Panc1 (cell line): Measurements from ENCODE around the gene CGREF1. TPM values are rescaled to one million over a fixed set of nuclear protein-coding genes. Genes with fewer than 3 reads are reported as not detected.
A peak's percentile ranks its signal among the peaks of the same experiment; 100 is the strongest.

Experiments used
- ATAC-seq: fragments of 200-7000 bp; cut with Tn5 transposase; 2 replicates; pipeline ENCODE4 v1.9.1; 2020; ENCODE audit warnings: mild to moderate bottlenecking, moderate library complexity
- BruUV-seq: library from RNA; stranded (reverse); fragments of 400-500 nt; replicated peaks from 2 replicates; lab custom pipeline; 2021; lab: Mats Ljungman, UMichigan
- CTCF ChIA-PET: fragments of 300-600 bp; sonication (Branson Sonifier 250); formaldehyde crosslinking; loops from one replicate; lab custom pipeline; 2022; ENCODE audit warnings: antibody characterized with exemption; lab: Charles Lee
- POLR2A ChIA-PET: fragments of 300-600 bp; sonication (Branson Sonifier 250); formaldehyde crosslinking; loops from one replicate; lab custom pipeline; 2022; ENCODE audit warnings: antibody characterized with exemption; lab: Charles Lee
- DNase-seq: peaks from one replicate; pipeline ENCODE4 v3.0.0-alpha.2; 2010; ENCODE audit warnings: low read depth, low spot score
- H3K27ac ChIP-seq: 2 replicates; pipeline ENCODE4 v1.5.1; 2011; ENCODE audit warnings: mild to moderate bottlenecking, low read length, inconsistent platforms
- H3K27me3 ChIP-seq: fragments of 200-500 bp; sonication (Bioruptor generic); 2 replicates; pipeline ENCODE4 v1.6.0; 2014; ENCODE audit warnings: low read length, inconsistent platforms; ENCODE audit not compliant: control insufficient read depth, insufficient read depth
- H3K36me3 ChIP-seq: fragments of 200-500 bp; sonication (Bioruptor generic); 2 replicates; pipeline ENCODE4 v1.5.1; 2014; ENCODE audit warnings: inconsistent platforms, mild to moderate bottlenecking, low read length, moderate library complexity; ENCODE audit not compliant: control insufficient read depth, insufficient read depth
- H3K4me1 ChIP-seq: 2 replicates; pipeline ENCODE4 v1.5.1; 2011; ENCODE audit warnings: inconsistent platforms, mild to moderate bottlenecking, low read length, moderate library complexity; ENCODE audit not compliant: control insufficient read depth, insufficient read depth
- H3K4me3 ChIP-seq, 2 experiments: 2 replicates each; pipeline ENCODE4 v1.5.1; 2011 to 2012; ENCODE audit warnings: low read depth in 2 of 2, low read length in 2 of 2, mild to moderate bottlenecking in 2 of 2, inconsistent platforms in 1 of 2, moderate library complexity in 1 of 2
- H3K9me3 ChIP-seq: fragments of 200-500 bp; sonication (Bioruptor generic); 2 replicates; pipeline ENCODE4 v1.5.1; 2014; ENCODE audit warnings: low read depth, mild to moderate bottlenecking, inconsistent platforms, low read length, moderate library complexity; ENCODE audit not compliant: control insufficient read depth, insufficient read depth
- CTCF ChIP-seq: fragments of 450-650 bp; IDR thresholded peaks from 2 replicates; pipeline ENCODE4 v1.5.1; 2017; ENCODE audit warnings: mild to moderate bottlenecking
- POLR2AphosphoS5 ChIP-seq: IDR thresholded peaks from 2 replicates; pipeline ENCODE4 v1.6.1; 2012; ENCODE audit warnings: mild to moderate bottlenecking, low read depth, low read length, moderate library complexity
- REST ChIP-seq, 2 experiments: IDR thresholded peaks; 2 replicates each; pipeline ENCODE4 v1.6.1; 2011 to 2012; ENCODE audit warnings: low read depth in 2 of 2, control low read depth in 1 of 2, low read length in 1 of 2, mild to moderate bottlenecking in 1 of 2, moderate library complexity in 1 of 2; ENCODE audit not compliant: insufficient read depth in 1 of 2
- SIN3A ChIP-seq: IDR thresholded peaks from 2 replicates; pipeline ENCODE4 v1.6.1; 2012; ENCODE audit warnings: low read depth, mild to moderate bottlenecking, low read length, moderate library complexity, borderline replicate concordance; ENCODE audit not compliant: insufficient read depth
- TCF7L2 ChIP-seq: IDR thresholded peaks from 2 replicates; pipeline ENCODE4 v1.6.1; 2011; ENCODE audit warnings: mild to moderate bottlenecking, low read depth, low read length, inconsistent platforms
- in situ Hi-C: cut with HindIII; loops from 2 replicates; pipeline ENCODE4 v1.10.0; 2016; ENCODE audit warnings: low sequenced_read_pairs, low pct_unique_long_range_greater_than_20kb
- intact Hi-C: fragments of 100-400 bp; cut with micrococcal nuclease; formaldehyde crosslinking; loops from one replicate; pipeline ENCODE4 v1.10.0; 2022; ENCODE audit not compliant: unreplicated experiment
- total RNA-seq: library from RNA; stranded (reverse); gene quantifications from one replicate; pipeline ENCODE4 v1.2.1, GENCODE V29; 2021; ENCODE audit not compliant: unreplicated experiment

CGREF1 gene
- total RNA-seq, 1 experiment from 2014 or later = 10.1 TPM

- intact Hi-C loops (no loop called here), in situ Hi-C loops (no loop called here)
- no peak for TF ChIP-seq REST (IDR thresholded peaks at IDR 0.05; ENCODE audit: insufficient read depth in 1 of 2, low read depth in 2 of 2, low read length in 1 of 2)
- TF ChIP-seq POLR2AphosphoS5 = peak; percentile 29; the same call in 1 of the 2 replicates
- TF ChIP-seq SIN3A = no peak
- no peaks in the 10 kb centered on the region for H3K27me3 ChIP-seq
- BruUV-seq = no TSS peak
- ATAC-seq (0 out of 2 replicates have a peak, but pooled peaks have one; percentile 8), DNase-seq (no peak)
- H3K36me3 ChIP-seq = peaks cover 5% of the 10 kb centered on the region; the same call in 1 of the 2 replicates
- H3K4me3 ChIP-seq = no peak overlapping the region
- ChIA-PET POLR2A (no interaction called here), CTCF (interaction anchor here (0.7 kb wide), 1 partner anchor 9 kb away, joined by 9 read pairs; the partner anchor contains the start of gene AGBL5)
- no peak overlapping the region for H3K27ac ChIP-seq
- no peaks in the 10 kb centered on the region for H3K9me3 ChIP-seq
- no peaks in the 10 kb centered on the region for H3K4me1 ChIP-seq
Measured at GRCh38 chr2:27060323-27060722, 58.6 kb downstream of the CGREF1 start.

- DNase-seq (no peak), ATAC-seq (peak; percentile 20; the same call in 1 of the 2 replicates)
- no TSS peak for BruUV-seq
- Histone ChIP-seq H3K9me3 (no peaks in the 10 kb centered on the region), H3K27me3 (no peaks in the 10 kb centered on the region), H3K4me1 (no peaks in the 10 kb centered on the region), H3K36me3 (peaks cover 6% of the 10 kb centered on the region), H3K27ac (no peak overlapping the region), H3K4me3 (no peak overlapping the region)
- in situ Hi-C loops (no loop called here), intact Hi-C loops (no loop called here)
- ChIA-PET CTCF (interaction anchor here (0.5 kb wide), 1 partner anchor 221 kb away, joined by 3 read pairs; no protein-coding TSS in a partner anchor), POLR2A (no interaction called here)
- TF ChIP-seq CTCF = no peak
- TF ChIP-seq POLR2AphosphoS5 = no peak
- no peak for TF ChIP-seq TCF7L2
- TF ChIP-seq SIN3A = no peak
- TF ChIP-seq REST (IDR thresholded peaks at IDR 0.05; ENCODE audit: insufficient read depth in 1 of 2, low read depth in 2 of 2, low read length in 1 of 2) = no peak
Measured at GRCh38 chr2:27059141-27059820, 59.6 kb downstream of the CGREF1 start.
